HFF-Myc (cell line): Measurements from ENCODE around the gene PMS1.
"Not testable (repeated sequence)": the region's sequence is repeated elsewhere in the genome, so short reads cannot be mapped to it uniquely, and the experiment has no call there.

ENCODE experiments used
- DNase-seq: peaks from one replicate; pipeline ENCODE4 v3.0.0-alpha.2; 2011; ENCODE audit warnings: low read depth; ENCODE audit errors: extremely low read depth
- H3K4me3 ChIP-seq: replicated peaks from 2 replicates; pipeline ENCODE4 v1.5.1; 2011; ENCODE audit warnings: low read depth, mild to moderate bottlenecking, control low read depth, low read length
- TF ChIP-seq, protein P1 (sequence below): IDR thresholded peaks from 2 replicates; pipeline ENCODE4 v1.5.1; 2012; ENCODE audit warnings: mild to moderate bottlenecking, low read depth, low read length, control low read depth; ENCODE audit errors: missing control alignments

PMS1 gene

DNA sequence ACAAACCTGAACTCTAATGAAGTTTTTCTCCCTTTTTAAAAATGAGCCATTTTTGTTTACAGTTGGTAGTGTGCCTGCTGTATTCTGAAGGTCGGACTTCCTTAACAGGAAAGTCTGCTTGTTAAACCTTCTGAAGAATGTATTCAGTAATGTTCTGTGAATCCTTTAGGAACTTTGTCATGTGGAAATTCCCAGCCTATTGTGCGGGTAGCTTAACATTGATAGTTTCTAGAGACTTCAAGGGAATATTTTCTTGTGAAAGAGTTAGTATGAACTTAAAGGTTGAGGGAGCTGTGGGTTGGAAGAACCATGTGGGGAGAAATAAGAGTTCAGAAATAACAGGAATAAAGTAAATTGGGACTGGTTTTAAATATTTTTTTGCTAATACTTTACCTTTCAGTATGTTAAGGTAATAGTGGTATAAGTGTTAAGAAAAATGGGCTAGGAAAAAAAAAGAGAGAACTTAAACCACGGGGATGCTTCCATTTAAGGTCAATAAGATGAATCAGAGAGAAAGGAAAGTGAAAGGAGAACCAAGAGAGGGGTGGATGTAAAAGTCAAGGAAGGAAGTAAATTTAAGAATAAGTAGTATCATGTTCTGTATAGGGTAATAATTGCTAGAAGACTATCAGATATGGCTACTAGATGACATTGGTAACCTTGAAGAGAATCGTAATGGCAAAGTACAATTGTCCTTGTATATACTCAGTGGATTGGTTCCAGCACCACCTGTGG is 90.5 kb downstream of the PMS1 start:
- no peak for DNase-seq
- TF ChIP-seq, protein P1, sequence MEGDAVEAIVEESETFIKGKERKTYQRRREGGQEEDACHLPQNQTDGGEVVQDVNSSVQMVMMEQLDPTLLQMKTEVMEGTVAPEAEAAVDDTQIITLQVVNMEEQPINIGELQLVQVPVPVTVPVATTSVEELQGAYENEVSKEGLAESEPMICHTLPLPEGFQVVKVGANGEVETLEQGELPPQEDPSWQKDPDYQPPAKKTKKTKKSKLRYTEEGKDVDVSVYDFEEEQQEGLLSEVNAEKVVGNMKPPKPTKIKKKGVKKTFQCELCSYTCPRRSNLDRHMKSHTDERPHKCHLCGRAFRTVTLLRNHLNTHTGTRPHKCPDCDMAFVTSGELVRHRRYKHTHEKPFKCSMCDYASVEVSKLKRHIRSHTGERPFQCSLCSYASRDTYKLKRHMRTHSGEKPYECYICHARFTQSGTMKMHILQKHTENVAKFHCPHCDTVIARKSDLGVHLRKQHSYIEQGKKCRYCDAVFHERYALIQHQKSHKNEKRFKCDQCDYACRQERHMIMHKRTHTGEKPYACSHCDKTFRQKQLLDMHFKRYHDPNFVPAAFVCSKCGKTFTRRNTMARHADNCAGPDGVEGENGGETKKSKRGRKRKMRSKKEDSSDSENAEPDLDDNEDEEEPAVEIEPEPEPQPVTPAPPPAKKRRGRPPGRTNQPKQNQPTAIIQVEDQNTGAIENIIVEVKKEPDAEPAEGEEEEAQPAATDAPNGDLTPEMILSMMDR, result no peak

DNA sequence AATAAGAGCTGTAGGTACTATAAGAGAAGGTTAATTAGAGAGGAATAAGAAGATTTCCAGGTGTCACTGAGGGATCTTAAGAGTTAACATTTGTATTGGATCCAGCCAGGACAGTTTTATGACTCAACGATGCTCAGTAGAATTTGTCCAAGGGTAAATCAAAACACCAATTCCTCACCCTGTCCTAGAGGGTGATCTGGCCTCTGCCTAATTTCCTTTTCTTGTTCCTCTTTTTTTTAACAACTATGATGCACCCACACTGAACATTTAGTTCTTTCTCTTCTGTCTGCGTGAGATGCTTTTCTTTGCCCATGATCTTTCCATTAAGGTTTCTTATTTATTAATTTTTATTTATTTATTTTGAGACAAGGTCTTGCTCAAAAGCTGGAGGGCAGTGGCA is 92.0 kb downstream of the PMS1 start:
- no peak for DNase-seq
- H3K4me3 ChIP-seq, result no peak overlapping the region
- TF ChIP-seq, protein P1, result no peak

More for the DNA sequence above, 90.5 kb downstream of the PMS1 start:
- no peak overlapping the region for H3K4me3 ChIP-seq

DNA sequence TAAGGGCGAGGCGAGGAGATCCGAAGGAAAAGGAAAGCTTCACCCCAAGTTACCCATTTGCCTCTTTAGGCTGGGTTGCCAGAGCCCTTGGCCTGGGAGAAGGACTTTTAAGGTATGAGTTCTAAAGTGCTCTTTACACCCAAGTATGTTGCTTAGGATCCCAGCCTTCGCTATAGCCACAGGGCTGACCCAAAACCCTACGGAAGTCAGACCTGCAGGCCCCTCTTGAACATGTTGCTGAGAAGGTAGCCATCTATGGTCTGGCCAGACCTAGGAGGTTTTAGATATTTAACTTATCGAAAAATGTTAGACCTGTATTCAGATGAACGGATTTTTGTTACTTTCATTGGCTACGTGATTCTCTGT is 95.4 kb downstream of the PMS1 start:
- TF ChIP-seq, protein P1, result no peak
- H3K4me3 ChIP-seq, result no peak overlapping the region
- DNase-seq, result no peak

DNA sequence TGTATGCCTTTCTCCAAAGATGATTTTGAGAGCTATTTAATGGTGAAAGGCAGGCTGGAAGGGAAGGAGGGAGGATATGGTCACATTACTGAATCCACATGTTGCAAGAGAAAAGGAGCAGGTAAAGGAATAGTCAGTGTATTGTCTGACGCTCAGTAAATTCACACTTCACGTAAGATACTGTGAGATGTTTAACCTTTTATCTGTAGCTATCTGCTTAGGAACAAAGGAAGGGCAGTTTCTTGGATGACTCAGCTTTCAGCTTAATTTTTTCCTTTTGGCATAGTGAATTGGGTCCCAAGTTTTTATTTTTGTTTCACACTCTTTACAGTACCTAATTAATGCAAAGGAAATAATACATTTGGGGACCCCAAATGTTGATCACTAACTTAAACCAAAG is 96.2 kb downstream of the PMS1 start:
- TF ChIP-seq, protein P1, result no peak
- H3K4me3 ChIP-seq, result no peak overlapping the region
- DNase-seq, result no peak

DNA sequence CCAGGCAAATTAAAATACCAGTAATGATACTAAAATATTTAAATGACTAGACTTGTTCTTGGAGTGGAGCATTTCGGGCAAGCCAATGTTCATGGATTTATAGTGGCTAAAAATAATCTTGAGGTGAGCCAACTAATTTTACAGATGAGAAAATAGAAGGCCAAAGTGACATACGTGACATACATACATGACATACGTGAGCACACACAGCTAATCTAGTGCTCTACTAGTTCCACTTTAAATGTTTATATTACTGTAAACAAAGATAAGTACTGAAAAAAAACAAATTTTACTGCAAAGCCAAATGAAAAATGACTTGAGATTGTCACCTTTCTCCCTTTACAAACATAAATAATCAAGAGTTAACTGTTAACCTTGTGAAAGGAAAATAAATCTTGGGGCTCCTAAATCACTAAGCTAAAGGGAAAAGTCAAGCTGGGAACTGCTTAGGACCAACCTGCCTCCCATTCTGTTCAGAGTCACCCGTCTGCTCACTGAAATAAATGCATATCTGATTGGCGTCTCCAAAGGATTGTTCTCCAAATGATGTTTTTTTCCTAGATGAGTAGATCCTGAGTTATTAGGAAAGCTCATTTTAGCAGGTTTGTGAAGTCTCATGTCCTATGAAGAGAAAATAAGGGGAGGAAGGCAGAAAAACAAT is 96.7 kb downstream of the PMS1 start:
- no peak for DNase-seq
- TF ChIP-seq, protein P1, result no peak
- no peak overlapping the region for H3K4me3 ChIP-seq

DNA sequence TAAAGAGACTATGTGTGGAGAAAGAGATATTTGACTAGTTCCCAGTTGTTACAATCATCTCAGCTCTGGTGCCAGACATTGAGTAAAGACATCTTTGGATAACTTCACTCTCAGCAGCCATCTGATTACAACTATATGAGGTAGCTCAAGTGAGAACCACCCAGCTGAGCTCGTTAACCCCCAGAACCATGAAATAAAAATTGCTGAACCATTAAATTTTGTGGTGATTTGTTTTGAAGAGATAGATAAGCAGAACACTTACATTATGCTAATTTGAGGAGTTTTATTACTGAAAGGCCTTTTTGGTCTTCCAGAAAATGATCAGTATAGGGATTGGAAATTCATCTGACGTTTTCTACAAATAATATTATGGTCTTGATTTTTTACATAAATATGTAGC is 101.1 kb downstream of the PMS1 start:
- TF ChIP-seq, protein P1, result no peak
- no peak for DNase-seq
- H3K4me3 ChIP-seq, result no peak overlapping the region

DNA sequence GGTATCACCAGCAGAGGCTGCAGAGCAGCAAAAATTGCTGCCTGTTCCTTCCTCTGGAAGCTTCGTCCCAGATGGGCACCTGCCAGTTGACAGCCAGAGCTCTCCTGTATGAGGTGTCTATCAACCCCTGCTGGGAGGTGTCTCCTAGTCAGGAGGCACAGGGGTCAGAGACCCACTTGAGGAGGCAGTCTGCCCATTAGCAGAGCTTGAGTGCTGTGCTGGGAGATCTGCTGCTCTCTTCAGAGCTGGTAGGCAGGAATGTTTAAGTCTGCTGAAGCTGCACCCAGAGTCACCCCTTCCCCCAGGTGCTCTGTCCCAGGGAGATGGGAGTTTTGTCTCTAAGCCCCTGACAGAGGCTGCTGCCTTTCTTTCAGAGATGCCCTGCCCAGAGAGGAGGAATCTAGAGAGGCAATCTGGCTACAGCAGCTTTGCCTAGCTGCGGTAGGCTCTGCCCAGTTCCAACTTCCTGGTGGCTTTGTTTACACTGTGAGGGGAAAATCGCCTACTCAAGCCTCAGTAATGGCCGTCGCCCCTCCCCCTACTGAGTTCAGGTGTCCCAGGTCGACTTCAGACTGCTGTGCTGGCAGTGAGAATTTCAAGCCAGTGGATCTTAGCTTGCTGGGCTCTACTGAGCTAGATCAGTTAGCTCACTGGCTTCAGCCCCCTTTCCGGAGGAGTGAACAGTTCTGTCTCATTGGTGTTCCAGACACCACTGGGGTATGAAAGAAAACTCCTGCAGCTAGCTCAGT is 108.5 kb downstream of the PMS1 start:
- H3K4me3 ChIP-seq, DNase-seq: not testable (repeated sequence)
